Measurements from ENCODE around the gene PLA2R1. TPM values are rescaled to one million over a fixed set of nuclear protein-coding genes. Genes with fewer than 3 reads are reported as not detected.

The PLA2R1 gene
- total RNA-seq, 1 experiment from 2014 or later = 3.4 TPM

GRCh38 chr2:160076241-160076640 lies 13.8 kb upstream of the PLA2R1 start:
- intact Hi-C loops (cut with micrococcal nuclease) = no loop called here
- H3K4me2 ChIP-seq (ENCODE audit: low read length) = no peak overlapping the region
- no peak for DNase-seq
- no peak overlapping the region for H3K4me3 ChIP-seq (ENCODE audit: low read length)
- H3K9me2 ChIP-seq (replicated peaks; ENCODE audit: low read length) = no peaks in the 10 kb centered on the region
- H3K4me1 ChIP-seq (ENCODE audit: insufficient read depth, low read length) = peaks cover 13% of the 10 kb centered on the region; the same call in 1 of the 2 replicates
- H3K36me3 ChIP-seq (ENCODE audit: low read depth, low read length) = no peaks in the 10 kb centered on the region
- no peak overlapping the region for H3K27ac ChIP-seq (ENCODE audit: low read length)
- no peaks in the 10 kb centered on the region for H4K20me1 ChIP-seq (ENCODE audit: low read length)
- H3K27me3 ChIP-seq (ENCODE audit: low read length) = no peaks in the 10 kb centered on the region
- H3K9ac ChIP-seq (ENCODE audit: low read length) = no peak overlapping the region
- CTCF ChIA-PET = interaction anchor here (0.6 kb wide), 1 partner anchor 917 kb away, joined by 3 read pairs; no protein-coding TSS in a partner anchor
- H2AFZ ChIP-seq (ENCODE audit: low read length) = no peak overlapping the region
- TF ChIP-seq EZH2 (IDR thresholded peaks at IDR 0.05; ENCODE audit: low read length, unreplicated experiment) (no peak), CTCF (conservative IDR thresholded peaks at IDR 0.05; ENCODE audit: low read depth, low read length) (no peak), EZH2phosphoT487 (IDR thresholded peaks at IDR 0.05; ENCODE audit: borderline replicate concordance, low read length) (no peak)
- H3F3A ChIP-seq (ENCODE audit: low read length, unreplicated experiment) = no peaks in the 10 kb centered on the region
- no TSS peak for BruUV-seq (replicated peaks)
- no peaks in the 10 kb centered on the region for H3K9me3 ChIP-seq (ENCODE audit: low read length)
- no peak for ATAC-seq
- no peaks in the 10 kb centered on the region for H3K79me2 ChIP-seq (ENCODE audit: low read length)
- POLR2A ChIA-PET (ENCODE audit: unreplicated experiment) = interaction anchor here (0.5 to 0.7 kb wide), 2 partner anchors 11 to 993 kb away, joined by 3 read pairs; no protein-coding TSS in a partner anchor

GRCh38 chr2:160075171-160075570 lies 12.8 kb upstream of the PLA2R1 start:
- no peaks in the 10 kb centered on the region for H3K36me3 ChIP-seq (ENCODE audit: low read depth, low read length)
- ChIA-PET POLR2A (ENCODE audit: unreplicated experiment) (no interaction called here), CTCF (no interaction called here)
- no peak for DNase-seq
- no peak for TF ChIP-seq EZH2phosphoT487 (IDR thresholded peaks at IDR 0.05; ENCODE audit: borderline replicate concordance, low read length)
- no peak for TF ChIP-seq CTCF (conservative IDR thresholded peaks at IDR 0.05; ENCODE audit: low read depth, low read length)
- no peak for TF ChIP-seq EZH2 (IDR thresholded peaks at IDR 0.05; ENCODE audit: low read length, unreplicated experiment)
- BruUV-seq (replicated peaks) = no TSS peak
- intact Hi-C loops (cut with micrococcal nuclease) = no loop called here
- no peak overlapping the region for H3K9ac ChIP-seq (ENCODE audit: low read length)
- no peak overlapping the region for H2AFZ ChIP-seq (ENCODE audit: low read length)
- no peak overlapping the region for H3K4me3 ChIP-seq (ENCODE audit: low read length)
- no peaks in the 10 kb centered on the region for H3K9me2 ChIP-seq (replicated peaks; ENCODE audit: low read length)
- no peaks in the 10 kb centered on the region for H3K79me2 ChIP-seq (ENCODE audit: low read length)
- ATAC-seq = no peak
- H3K27ac ChIP-seq (ENCODE audit: low read length) = no peak overlapping the region
- H3K4me2 ChIP-seq (ENCODE audit: low read length) = no peak overlapping the region
- peaks cover 13% of the 10 kb centered on the region; the same call in 1 of the 2 replicates for H3K4me1 ChIP-seq (ENCODE audit: insufficient read depth, low read length)
- H3F3A ChIP-seq (ENCODE audit: low read length, unreplicated experiment) = no peaks in the 10 kb centered on the region
- no peaks in the 10 kb centered on the region for H3K27me3 ChIP-seq (ENCODE audit: low read length)
- H3K9me3 ChIP-seq (ENCODE audit: low read length) = no peaks in the 10 kb centered on the region
- H4K20me1 ChIP-seq (ENCODE audit: low read length) = no peaks in the 10 kb centered on the region

- no TSS peak for BruUV-seq (replicated peaks)
- CTCF ChIA-PET = no interaction called here
- no peak for ATAC-seq
Measured at GRCh38 chr2:160073284-160073888, 11.0 kb upstream of the PLA2R1 start.

More at GRCh38 chr2:160073284-160073888, 11.0 kb upstream of the PLA2R1 start:
- H3K27me3 ChIP-seq (ENCODE audit: low read length) = no peaks in the 10 kb centered on the region
- H4K20me1 ChIP-seq (ENCODE audit: low read length) = no peaks in the 10 kb centered on the region
- H3K4me2 ChIP-seq (ENCODE audit: low read length) = no peak overlapping the region
- H3K36me3 ChIP-seq (ENCODE audit: low read depth, low read length) = no peaks in the 10 kb centered on the region; the same call in 1 of the 2 replicates
- H3K9me3 ChIP-seq (ENCODE audit: low read length) = peaks cover 9% of the 10 kb centered on the region
- TF ChIP-seq EZH2 (IDR thresholded peaks at IDR 0.05; ENCODE audit: low read length, unreplicated experiment) = no peak
- no peak for TF ChIP-seq EZH2phosphoT487 (IDR thresholded peaks at IDR 0.05; ENCODE audit: borderline replicate concordance, low read length)
- peaks cover 13% of the 10 kb centered on the region; the same call in 1 of the 2 replicates for H3K4me1 ChIP-seq (ENCODE audit: insufficient read depth, low read length)
- no peaks in the 10 kb centered on the region for H3K79me2 ChIP-seq (ENCODE audit: low read length)
- no peak overlapping the region for H3K27ac ChIP-seq (ENCODE audit: low read length)
- no peaks in the 10 kb centered on the region for H3F3A ChIP-seq (ENCODE audit: low read length, unreplicated experiment)
- intact Hi-C loops (cut with micrococcal nuclease) = no loop called here
- no peak overlapping the region for H2AFZ ChIP-seq (ENCODE audit: low read length)
- DNase-seq = no peak
- H3K9me2 ChIP-seq (replicated peaks; ENCODE audit: low read length) = no peaks in the 10 kb centered on the region
- H3K4me3 ChIP-seq (ENCODE audit: low read length) = no peak overlapping the region
- POLR2A ChIA-PET (ENCODE audit: unreplicated experiment) = no interaction called here
- H3K9ac ChIP-seq (ENCODE audit: low read length) = no peak overlapping the region

Measured in PC-3 (cell line).